GM23248 (cell line): Measurements from ENCODE around the gene DNAH2.

Experiments used
- EZH2 ChIP-seq: fragments of 200-600 bp; sonication (generic); IDR thresholded peaks from 2 replicates; pipeline ENCODE4 v1.6.1; 2018; ENCODE audit warnings: antibody characterized with exemption, mild to moderate bottlenecking; ENCODE audit not compliant: insufficient read depth, poor library complexity, severe bottlenecking
- EZH2phosphoT487 ChIP-seq: fragments of 200-600 bp; sonication (generic); IDR thresholded peaks from 2 replicates; pipeline ENCODE4 v1.6.1; 2018; ENCODE audit warnings: antibody characterized with exemption, moderate library complexity, mild to moderate bottlenecking, low read depth; ENCODE audit not compliant: insufficient read depth

DNA sequence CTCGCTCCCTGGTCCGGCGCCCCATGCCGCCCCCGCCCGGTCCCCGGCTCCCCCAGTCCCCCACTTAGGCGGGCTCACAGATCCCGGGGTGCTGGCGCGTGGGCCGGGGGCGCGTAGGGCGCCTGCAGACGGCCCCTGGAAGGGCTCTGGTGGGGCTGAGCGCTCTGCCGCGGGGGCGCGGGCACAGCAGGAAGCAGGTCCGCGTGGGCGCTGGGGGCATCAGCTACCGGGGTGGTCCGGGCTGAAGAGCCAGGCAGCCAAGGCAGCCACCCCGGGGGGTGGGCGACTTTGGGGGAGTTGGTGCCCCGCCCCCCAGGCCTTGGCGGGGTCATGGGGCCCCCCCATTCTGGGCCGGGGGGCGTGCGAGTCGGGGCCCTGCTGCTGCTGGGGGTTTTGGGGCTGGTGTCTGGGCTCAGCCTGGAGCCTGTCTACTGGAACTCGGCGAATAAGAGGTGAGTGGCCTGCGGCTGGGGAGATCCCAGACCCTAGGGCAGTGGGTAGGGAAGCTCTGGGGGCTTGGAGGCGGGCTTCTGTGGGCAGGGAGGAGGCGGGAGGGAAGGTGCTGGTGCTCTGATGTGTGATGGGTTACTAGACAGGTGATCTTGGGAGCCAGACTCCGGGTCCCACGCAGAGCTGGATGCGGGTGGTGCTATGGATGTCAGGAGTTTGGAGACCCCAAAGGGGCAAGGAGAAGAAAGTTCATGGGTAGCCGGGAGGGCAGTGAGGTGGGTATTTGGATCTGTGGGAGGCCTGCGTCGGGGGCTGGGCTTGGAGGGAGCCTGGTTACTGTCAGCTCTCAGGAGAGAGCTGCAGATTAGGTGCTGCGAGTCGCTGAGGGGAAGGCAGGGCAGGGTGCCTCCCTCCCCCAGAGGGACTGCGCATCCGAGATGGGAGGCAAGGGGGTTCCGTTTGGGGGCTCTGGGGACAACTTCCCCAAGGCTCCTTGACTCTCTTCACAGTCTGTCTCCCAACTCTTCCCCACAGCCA, 12.0 kb upstream of the DNAH2 start:
- TF ChIP-seq EZH2 (no peak), EZH2phosphoT487 (no peak)
